CD1c-positive myeloid dendritic cell (primary cell): ENCODE results near the gene HOXD3.

ENCODE experiments used
- DNase-seq: peaks from one replicate; pipeline ENCODE4 v3.0.0-alpha.2; 2016; ENCODE audit errors: extremely low spot score

Gene HOXD3

DNA sequence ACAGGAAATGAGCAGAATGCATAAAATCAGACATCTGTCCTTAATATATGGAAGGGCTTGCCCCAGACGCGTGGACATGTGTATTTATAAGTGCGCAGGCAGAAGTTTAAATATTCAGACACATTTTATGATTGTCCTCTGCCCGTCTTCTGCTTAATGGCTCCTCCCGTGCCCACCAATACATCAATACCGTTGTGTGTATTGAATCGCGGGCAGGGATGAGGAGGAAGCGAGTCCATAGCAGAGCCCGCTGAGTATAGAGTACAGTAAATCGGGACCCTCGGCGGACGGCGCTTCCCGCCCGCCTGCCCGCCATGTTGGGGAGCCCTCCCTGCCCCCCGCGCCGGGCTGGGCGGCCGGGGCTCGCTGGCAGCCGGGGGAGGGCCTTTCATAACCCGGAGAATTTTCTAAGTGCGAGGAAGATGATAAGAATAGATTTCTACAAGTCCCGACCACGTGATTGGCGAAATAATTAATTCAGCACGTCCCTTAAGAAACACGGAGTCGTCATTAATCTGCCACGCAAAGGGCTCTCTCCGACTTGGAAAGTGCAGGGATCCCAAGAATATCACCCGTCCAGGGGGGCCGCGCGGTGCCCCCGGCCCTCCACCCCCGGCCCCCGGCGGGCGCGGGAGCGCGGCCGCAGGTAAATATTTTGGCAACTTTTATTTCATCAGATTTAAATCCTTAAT, at the start of gene HOXD3:
TSS of gene HOXD3 (plus strand) at position 501 of the 692 bp plus-strand sequence. CDS start 11,808 bp downstream, outside the sequence.
- no peak for DNase-seq

DNA sequence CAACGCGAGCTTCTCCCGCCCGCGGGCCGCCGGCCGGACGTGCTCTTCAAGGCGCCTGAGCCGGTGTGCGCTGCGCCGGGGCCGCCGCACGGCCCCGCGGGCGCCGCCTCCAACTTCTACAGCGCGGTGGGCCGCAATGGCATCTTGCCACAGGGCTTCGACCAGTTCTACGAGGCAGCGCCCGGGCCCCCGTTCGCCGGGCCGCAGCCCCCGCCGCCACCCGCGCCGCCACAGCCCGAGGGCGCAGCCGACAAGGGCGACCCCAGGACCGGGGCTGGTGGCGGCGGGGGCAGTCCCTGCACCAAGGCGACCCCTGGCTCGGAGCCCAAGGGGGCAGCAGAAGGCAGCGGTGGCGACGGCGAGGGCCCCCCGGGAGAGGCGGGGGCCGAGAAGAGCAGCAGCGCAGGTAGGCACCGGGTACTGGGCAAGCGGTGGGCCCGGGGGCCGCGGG, 49.4 kb upstream of the HOXD3 start:
- DNase-seq: no peak

DNA sequence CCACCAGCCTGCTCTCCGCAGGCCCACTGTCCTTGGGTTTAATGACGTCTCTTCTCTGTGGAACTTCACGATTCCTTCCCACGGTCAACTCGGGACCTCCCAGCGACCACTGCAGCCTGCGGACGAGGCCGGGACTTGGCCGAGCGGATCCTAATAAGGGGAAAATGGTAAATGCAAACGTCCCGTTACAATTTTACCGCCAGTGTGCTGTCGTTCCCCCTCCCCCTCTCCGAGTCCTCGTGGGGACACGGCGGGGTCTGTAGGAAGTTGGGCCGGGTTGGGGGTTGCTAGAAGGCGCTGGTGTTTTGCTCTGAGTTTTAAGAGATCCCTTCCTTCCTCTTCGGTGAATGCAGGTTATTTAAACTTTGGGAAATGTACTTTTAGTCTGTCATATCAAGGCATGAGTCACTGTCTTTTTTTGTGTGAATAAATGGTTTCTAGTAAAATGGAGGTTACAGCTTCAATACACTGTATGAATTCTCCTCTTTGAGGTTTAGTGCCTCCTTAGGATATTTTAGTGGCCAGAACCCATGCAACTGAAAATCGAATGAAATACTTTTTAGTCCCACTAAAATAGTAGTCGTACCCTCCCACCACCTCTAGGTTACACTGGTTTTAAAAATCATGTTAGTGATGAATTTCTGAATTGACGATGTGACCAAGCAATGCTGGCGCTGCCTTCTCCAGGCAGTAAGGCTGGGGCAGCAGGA, 47.8 kb upstream of the HOXD3 start:
- no peak for DNase-seq

DNA sequence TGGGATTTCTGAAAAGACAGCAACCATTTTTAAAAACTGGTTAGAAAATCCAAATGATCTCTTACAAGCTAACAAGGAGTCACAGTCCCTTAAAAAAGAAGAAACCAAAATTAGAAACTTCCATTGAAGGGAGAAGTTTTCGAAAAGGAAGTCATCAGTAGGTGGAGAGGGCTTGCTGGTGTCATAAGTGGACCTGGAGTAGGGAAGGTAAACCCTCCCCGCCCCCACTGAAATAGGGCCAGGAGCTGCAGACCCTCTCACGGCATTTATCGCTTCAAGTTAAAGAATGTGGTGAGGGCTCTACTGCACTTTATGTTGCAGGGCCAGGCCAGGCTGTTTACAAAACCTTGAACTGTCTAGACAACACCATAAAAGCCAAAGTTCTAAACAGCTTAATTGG, 47.2 kb upstream of the HOXD3 start:
- DNase-seq: no peak

DNA sequence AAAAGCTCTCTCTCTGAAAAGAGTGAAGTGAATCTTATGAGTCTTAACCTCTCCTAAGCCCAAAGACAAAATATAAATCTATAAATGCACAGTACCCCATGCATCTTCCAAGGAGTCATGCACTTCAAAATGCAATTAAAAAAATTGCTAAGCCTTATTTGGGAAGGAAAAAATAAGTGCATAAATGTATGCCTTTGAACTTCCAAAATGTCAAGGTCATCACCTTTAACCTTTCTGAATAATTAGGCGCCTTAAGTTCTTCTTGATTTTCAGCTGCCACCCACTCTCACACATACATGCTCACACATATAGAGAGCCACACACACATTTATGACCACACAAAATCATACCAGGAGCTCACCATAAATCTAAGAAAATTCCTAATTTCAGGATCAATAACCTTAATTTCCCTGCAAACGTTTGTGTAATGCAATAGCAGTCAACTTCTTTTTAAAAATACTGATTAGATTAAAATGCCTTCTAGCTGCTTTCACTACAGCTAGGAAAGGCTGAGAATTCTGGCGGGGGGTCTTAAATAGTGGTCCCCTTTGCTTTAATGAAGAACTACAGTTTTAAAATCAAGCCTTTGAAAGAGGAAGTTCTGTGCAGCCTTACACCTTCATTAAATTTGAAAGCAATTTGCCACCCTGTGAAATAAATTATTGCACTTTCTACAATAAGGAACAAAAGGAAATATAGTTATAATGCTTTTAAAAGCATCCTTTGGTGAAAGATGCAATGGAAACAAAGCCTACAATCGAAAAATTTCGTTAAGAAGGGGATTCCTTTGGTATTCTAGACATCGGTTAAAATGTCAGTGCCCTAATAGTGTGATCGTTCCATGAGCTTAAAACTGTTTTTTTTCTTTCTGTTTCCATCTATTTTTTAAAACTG, 46.4 kb upstream of the HOXD3 start:
- DNase-seq: no peak

DNA sequence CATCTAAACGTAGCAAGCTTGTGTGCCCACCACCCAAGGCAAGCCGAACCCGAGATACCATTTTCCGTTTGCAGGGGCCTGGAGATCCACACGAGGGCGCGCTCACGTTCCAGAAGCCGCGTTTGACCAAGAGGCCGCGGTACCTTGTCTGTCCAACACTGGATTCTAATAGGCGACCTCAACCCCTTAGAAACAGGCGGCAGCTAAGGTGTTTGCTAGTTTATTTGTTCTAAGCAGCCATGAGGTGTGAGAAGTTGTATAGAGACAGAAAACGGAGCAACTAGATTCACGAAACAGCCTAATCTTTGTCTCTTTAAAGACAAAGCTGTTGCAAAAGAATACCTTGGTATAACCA, 45.8 kb upstream of the HOXD3 start:
- peak; percentile 30 for DNase-seq

DNA sequence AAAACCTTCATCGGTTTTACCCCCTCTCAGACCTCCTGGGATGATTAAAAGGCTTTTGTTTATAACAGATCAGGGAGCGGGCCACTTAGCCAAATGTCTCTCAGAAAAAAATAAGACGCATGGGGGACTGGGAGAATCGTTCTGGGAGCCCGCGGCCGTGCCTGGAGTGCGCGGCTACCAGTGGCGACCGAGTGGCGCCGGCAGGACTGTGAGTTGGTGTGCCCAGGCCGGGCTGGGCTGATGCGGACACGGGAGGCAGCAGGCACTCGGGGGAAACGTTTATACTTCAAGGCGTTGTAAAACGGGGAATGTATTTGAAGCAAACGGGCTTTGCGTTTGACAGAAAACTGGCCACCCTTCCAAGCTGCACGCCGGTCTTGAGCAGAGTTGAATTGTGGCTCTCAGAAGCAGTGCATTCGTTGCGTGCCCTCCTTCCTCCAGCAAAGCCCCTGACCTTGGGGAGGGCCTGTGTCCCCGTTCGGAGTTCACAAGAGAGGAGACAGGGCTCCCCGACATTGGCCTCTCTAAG, 45.2 kb upstream of the HOXD3 start:
- no peak for DNase-seq

DNA sequence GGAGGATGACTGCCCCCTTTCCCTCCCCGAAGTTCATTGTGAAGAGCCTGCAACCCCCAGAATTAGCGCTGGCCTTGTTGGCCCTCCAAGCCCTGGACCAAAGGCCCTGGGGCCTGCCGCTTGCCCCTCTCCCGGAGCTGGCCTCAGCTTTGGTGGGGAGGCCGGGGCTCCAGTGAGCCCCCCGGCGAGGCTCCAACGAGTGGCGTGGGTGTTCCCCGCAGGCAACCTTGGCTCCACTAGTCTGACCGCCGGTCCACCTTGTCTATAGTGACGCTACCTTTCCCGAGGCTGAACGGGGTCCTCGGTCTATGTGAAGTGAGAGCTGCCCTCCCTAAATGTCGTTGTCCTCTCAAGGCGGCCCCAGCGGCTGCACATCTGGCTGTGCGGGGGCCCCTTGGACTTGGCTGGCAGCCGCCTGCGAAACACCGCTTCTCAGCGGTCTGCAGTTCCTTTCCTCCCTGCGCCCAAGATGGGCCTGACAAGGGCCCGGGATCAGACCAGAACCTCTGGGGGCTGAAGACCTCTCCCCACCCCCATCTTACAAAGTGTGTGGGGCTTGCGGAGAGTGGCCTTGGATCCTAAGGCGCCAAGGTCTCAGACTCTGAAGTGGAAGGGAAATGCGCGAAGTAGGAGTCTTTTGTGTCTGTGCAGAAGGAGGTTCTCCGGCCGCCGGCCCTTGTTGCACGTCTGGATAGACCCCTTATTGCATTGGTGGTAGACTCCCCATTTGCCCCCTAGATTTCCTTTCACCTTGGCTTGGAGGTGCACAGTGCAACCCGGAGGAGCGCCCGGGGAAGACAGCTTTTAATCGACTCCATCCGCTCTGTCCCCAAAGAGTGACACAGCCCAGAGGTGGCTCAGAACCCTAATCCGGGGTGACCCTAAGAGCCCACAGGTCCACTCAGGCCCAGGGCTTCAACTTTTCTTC, 44.5 kb upstream of the HOXD3 start:
- DNase-seq: no peak

DNA sequence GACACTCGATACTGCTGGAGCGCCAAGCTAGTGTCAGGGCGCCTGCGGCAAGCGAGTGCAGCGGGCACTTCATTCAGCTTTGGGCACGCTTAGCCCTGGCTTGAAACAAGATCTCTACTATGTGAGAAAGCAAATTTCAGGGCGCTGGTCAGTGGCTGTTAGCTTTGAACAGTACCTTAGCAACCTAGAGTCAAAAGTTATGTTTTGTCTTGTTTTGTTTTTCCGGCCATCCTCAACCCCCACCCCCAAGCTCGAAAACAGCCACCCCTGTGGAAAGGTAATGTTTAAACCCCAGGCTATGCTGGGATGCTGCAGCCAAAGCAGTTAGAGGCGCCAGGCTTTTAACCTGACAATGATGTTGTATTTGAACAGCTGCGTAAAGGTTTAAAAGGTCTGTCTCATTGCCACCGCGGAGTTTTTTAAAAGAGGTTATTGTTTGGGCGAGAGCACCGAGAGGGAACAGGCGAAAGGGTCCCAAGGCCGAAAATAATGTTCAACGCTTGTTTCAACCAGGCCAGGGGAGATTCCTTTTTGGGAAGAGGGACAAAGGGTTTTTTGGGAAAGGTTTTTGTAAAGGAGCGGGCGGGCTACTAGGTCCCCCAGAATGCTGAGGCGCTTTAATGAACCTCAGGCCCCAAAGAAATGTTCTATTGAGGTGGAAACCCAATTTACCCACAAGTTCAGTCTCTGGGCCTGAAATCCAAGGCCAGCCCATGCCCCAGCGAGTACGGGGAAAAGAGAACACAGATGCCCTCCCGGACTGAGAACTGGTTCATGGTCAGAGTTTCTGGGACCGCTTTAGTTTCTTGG, 42.8 kb upstream of the HOXD3 start:
- DNase-seq: no peak

DNA sequence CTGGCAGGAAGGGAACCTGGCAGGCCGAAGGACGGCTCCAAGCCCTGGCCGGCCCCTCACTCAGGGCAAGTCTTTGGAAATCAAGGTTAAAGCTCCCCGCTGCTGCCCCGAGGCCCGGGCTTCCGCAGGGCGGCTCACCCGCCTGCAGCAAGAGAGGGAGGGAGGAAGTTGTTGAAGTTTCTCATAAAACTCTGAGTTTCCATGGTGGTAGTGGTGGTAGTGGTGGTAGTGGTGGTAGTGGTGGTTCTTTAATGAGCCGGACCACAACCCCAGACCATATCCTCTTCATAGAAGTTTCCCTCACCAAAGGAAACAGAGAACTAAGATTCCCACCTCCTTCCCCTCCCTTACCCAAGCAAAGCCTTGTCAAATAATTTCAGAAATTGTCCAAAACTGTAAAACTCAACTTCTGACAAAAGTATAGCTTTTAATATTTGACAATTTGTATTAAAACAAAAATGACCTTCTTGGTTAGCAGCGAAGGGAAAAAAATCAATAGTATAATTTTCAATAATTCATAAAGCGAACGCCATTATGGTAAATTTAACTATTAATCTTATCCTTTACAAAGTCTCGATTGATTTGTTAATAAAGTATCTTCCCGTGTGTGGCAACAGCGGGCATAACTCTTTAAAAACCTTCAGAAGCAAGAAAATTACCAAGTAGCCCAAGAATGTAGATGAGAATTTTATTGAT, 42.0 kb upstream of the HOXD3 start:
- DNase-seq: no peak

DNA sequence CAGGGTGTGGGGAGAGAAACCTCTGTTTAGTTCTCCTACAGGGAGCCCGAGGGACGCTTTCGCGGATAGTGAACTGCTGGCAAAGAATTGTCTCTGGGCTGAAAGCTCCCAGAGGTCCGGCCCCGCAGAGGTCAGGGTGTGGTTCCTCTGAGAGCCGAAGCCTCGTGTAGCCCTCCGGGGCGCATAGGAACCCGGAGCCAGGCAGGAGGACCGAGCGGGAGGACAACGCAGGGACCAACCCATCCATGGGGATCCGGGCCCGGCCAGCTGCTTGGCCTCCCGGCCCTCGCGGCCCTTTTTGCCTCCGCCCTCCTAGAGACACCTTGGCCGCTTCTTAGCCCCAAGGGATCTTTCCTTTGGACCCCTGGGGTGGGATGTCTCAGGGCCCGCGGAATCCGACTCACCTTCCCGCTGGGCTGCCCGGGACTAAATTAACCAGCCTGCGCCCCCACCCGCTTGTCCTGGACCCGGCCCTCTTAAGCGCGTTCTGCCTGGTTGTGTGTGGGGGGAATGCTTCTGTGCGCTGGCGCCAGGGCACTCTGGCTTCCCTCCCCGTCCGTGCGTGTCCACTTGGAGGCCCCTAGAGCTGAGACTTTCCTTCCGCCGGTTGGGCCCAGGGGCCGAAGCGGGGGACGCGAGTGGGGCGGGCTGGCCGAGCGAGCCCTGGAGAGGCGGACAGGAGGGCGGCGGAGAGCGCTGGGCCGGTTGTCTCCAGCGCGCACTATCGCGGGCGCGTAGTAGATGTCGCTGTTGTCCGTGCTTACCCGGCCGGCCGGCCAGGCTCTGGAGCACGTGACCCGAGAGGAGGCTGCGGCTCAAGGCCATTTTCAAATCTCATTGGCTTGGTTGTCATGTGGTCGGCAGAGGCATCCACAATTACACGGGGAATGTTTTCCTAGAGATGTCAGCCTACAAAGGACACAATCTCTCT, 41.0 kb upstream of the HOXD3 start, which contains the start of gene HOXD10:
TSS of gene HOXD10 (plus strand) at position 896 of the 931 bp plus-strand sequence. CDS start 56 bp downstream, outside the sequence.
- DNase-seq: no peak

DNA sequence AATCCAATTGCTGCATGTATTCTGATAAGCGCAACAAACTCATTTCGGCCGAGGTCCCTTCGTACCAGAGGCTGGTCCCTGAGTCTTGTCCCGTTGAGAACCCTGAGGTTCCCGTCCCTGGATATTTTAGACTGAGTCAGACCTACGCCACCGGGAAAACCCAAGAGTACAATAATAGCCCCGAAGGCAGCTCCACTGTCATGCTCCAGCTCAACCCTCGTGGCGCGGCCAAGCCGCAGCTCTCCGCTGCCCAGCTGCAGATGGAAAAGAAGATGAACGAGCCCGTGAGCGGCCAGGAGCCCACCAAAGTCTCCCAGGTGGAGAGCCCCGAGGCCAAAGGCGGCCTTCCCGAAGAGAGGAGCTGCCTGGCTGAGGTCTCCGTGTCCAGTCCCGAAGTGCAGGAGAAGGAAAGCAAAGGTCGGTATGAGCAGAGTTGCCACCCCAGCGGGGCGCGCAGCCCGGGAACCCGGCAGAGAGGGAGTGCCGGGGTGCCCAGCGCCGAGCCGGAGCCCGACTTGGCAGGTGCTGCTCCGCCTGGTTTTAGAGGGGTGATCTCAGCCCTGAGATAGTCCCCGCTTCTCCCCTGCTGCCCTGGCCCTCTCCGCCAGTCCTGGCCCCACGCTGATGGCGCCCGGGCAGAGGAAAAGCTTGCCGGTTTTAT, 39.8 kb upstream of the HOXD3 start:
- no peak for DNase-seq

DNA sequence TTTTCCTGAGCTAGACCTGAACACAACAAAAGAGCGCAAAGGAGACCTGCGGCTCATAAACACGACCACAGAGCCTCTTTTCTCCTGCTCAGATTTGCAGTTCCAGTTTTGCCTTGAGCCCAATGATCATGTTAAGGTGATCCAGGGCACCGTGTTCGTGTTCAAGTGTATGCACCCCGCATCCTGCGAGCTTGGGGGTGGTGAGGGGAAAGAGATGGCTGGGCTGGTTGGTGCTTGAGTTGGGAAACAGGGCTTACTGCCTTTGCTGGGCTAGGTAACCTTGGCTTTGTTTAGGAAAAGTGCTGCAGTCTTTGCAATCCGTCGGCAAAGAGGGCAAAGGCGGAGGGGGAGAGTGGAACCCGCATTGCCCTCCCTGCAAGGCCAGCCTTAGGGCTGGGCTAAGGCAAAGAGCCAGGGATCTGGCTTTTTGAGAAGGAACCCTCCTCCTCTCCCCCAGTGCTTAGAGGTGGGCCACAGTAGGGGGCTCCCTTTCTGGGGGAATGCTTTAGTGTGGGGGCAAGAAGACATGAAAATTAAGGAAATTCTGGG, 39.2 kb upstream of the HOXD3 start:
- no peak for DNase-seq

DNA sequence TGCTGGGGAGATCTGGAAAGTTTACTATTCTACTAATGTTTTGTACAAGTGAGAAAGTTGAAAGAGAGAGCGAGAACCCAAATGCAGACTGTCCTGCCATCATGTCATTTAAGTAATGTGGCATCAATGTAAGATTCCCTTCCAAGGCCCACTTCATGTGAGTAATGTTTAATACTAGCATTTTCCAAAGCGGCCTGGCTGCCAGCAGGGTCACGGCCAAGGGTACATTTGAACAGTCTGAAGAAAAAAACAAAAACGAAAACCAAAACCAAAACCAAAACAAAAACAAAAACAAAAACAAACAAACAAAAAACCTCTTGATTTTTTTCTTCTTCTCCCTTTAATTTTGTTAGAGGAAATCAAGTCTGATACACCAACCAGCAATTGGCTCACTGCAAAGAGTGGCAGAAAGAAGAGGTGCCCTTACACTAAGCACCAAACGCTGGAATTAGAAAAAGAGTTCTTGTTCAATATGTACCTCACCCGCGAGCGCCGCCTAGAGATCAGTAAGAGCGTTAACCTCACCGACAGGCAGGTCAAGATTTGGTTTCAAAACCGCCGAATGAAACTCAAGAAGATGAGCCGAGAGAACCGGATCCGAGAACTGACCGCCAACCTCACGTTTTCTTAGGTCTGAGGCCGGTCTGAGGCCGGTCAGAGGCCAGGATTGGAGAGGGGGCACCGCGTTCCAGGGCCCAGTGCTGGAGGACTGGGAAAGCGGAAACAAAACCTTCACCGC, 38.3 kb upstream of the HOXD3 start:
- DNase-seq: peak; percentile 43

DNA sequence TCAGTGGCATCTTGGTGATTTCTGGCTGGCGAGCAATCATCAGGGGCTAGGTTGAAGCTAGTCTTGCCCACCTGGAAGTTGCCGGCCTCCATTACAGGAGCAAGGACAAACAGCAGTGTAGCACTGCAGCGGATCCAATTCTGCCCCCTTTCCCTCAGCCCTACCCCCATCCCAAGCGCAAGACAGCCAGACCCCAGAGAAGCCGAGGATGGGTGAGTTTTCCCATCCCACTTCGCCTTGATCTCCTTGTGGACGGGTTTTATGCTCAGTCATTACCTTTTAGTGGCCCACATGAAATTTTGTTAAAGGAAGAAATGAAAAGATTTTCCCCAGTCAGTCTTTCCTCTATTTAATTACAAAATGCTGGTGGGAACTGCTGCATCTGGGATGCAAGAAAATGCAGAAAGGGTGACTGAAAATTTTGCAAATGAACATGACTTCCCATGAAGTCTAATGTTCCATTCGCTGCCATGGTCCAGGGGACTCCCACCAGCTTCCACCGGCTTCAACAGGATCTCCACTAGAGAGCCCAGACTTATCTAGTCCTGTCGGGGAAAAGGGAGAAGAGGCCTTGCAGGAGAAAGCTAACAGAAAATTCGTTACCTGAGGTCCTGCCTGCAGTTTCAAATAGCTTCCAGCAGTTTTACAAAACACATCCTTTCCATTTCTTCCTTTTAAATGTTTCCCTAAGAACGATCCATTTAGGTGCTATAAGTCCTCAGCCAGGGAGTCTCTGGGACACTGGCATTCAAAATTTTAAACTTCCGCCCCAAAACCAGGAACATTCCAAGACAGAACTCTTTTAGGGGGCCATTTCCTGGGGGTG, 36.5 kb upstream of the HOXD3 start:
- DNase-seq: no peak
